Colonic mucosa (tissue), 4 donors: ENCODE data around the gene FARS2. TPM values are rescaled to one million over a fixed set of nuclear protein-coding genes. Genes with fewer than 3 reads are reported as not detected.

ENCODE experiments used
- DNase-seq: peaks from one replicate; pipeline ENCODE4 v3.0.0-alpha.2; 2020
- H3K27ac ChIP-seq: fragments of 200-600 bp; one replicate; pipeline ENCODE4 v1.8.0; 2021
- H3K27me3 ChIP-seq: fragments of 200-600 bp; one replicate; pipeline ENCODE4 v1.8.0; 2021
- H3K36me3 ChIP-seq: fragments of 200-600 bp; one replicate; pipeline ENCODE4 v1.8.0; 2021
- H3K4me1 ChIP-seq: fragments of 200-600 bp; one replicate; pipeline ENCODE4 v1.8.0; 2021; ENCODE audit warnings: mild to moderate bottlenecking
- H3K4me3 ChIP-seq: fragments of 200-600 bp; one replicate; pipeline ENCODE4 v1.8.0; 2021
- H3K9ac ChIP-seq, 2 donors: one replicate each; pipeline ENCODE4 v1.7.0; 2013; ENCODE audit warnings: control low read depth in 2 of 2, low read depth in 2 of 2, low read length in 2 of 2
- H3K9me3 ChIP-seq: fragments of 200-600 bp; one replicate; pipeline ENCODE4 v1.8.0; 2021
- intact Hi-C: fragments of 100-400 bp; cut with DNase I; formaldehyde crosslinking; loops from one replicate; pipeline ENCODE4 v1.14.1; 2022
- total RNA-seq, 2 donors: library from RNA; stranded (reverse); fragmentation: NEBNext Ultra II Directional in 1 of 2; extraction: Animal tissue kit (Norgen Biotek cat#: 25700) in 1 of 2; gene quantifications; one replicate each; pipeline ENCODE4 v1.2.1, GENCODE V29; 2021
- TF ChIP-seq, protein P1 (sequence below): fragments of 200-600 bp; IDR thresholded peaks from one replicate; pipeline ENCODE4 v1.8.0; 2022; ENCODE audit warnings: antibody characterized with exemption, mild to moderate bottlenecking
- donor health status: healthy.
- donor health status: DM: no; HTN: no; CAD: no.
- donor health status: DM: no; HTN: no; CAD: no.

The FARS2 gene
- total RNA-seq, 2 donors from 2014 or later = 14.7 to 23.0 TPM

DNA sequence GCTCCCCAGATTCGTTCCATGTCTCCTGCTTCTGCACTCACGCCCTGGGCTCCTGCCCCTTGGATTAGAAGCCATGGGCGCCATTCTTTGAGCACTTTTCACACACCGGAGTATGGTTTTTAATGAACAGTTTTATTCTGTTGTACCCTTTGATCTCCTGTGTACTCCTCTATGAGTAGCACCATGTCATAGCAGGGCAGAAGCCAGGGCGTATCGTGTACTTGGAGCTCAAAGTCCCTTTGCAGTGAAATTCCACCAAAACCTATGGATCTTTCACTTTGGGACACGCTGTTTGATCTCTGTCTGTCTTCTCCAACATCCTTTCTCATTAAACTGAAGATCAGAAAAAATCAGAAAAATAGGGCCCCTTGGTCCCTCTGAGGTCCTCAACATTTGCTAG is 470.1 kb downstream of the FARS2 start:
- H3K4me1 ChIP-seq = no peaks in the 10 kb centered on the region
- no peak for DNase-seq
- H3K4me3 ChIP-seq = no peak overlapping the region
- H3K27ac ChIP-seq = no peak overlapping the region
- TF ChIP-seq, protein P1, sequence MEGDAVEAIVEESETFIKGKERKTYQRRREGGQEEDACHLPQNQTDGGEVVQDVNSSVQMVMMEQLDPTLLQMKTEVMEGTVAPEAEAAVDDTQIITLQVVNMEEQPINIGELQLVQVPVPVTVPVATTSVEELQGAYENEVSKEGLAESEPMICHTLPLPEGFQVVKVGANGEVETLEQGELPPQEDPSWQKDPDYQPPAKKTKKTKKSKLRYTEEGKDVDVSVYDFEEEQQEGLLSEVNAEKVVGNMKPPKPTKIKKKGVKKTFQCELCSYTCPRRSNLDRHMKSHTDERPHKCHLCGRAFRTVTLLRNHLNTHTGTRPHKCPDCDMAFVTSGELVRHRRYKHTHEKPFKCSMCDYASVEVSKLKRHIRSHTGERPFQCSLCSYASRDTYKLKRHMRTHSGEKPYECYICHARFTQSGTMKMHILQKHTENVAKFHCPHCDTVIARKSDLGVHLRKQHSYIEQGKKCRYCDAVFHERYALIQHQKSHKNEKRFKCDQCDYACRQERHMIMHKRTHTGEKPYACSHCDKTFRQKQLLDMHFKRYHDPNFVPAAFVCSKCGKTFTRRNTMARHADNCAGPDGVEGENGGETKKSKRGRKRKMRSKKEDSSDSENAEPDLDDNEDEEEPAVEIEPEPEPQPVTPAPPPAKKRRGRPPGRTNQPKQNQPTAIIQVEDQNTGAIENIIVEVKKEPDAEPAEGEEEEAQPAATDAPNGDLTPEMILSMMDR = no peak
- no peaks in the 10 kb centered on the region for H3K9me3 ChIP-seq
- intact Hi-C loops = no loop called here
- H3K27me3 ChIP-seq = no peaks in the 10 kb centered on the region
- H3K9ac ChIP-seq = no peak overlapping the region
- H3K36me3 ChIP-seq = no peaks in the 10 kb centered on the region

DNA sequence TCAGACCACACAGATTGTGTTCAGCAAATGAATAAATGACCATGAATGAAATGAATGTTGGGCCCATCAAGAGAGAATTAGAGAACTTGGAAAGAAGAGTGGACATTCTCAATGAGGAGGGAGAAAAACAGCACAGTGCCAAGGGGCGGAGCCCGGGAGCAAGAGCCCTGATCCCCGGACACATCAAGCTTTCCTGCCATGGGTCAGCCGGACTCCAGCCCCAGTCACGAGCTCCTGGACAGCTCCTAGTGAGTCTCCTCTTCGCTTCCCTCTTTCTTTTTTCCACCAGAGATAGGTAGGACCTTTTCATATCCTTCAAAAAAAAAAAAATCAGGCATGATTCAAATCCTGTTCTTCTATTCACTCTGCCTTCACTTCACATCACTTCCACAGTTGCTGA is 471.2 kb downstream of the FARS2 start:
- Histone ChIP-seq H3K9ac (no peak overlapping the region), H3K27me3 (no peaks in the 10 kb centered on the region), H3K36me3 (no peaks in the 10 kb centered on the region), H3K4me1 (no peaks in the 10 kb centered on the region), H3K4me3 (no peak overlapping the region), H3K9me3 (no peaks in the 10 kb centered on the region), H3K27ac (no peak overlapping the region)
- DNase-seq = no peak
- intact Hi-C loops = no loop called here
- TF ChIP-seq, protein P1 = no peak

DNA sequence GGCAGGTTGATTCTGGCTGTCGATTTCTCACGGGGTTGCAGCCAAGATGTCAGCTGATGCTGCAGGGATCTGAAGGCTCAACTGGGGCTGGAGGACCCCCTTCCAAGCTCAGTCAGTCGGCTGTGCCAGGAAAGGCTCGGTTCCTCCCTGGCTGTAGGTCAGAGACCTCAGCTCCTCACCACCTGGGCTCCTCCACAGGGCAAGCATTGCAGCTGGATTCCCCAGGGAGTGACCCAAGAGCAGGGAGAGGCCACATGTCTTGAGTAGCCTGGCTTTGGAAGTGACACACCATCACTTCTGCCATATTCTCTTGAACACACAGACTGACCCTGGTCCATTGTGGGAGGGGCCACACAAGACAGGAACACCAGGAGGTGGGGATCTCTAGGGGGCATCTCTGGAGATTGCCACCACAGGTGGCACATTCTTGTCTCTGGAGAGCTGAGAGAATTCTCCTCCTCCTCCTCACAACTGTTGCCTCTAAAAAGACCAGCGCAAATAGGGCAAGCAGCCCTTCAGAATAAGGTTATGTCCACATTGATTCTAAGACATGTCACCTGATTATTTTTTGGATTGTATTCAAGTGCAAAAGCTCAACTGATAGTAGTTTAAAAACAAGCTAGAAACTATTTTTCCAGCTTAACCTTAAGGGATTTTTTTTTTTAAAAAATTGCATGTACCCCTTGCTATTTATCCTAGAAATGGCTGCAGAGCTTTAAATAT is 474.9 kb downstream of the FARS2 start:
- H3K9ac ChIP-seq = no peak overlapping the region
- TF ChIP-seq, protein P1 = no peak
- H3K27ac ChIP-seq = no peak overlapping the region
- no peak overlapping the region for H3K4me3 ChIP-seq
- DNase-seq = no peak
- no peaks in the 10 kb centered on the region for H3K4me1 ChIP-seq
- H3K27me3 ChIP-seq = no peaks in the 10 kb centered on the region
- intact Hi-C loops = no loop called here
- H3K9me3 ChIP-seq = no peaks in the 10 kb centered on the region
- H3K36me3 ChIP-seq = no peaks in the 10 kb centered on the region

DNA sequence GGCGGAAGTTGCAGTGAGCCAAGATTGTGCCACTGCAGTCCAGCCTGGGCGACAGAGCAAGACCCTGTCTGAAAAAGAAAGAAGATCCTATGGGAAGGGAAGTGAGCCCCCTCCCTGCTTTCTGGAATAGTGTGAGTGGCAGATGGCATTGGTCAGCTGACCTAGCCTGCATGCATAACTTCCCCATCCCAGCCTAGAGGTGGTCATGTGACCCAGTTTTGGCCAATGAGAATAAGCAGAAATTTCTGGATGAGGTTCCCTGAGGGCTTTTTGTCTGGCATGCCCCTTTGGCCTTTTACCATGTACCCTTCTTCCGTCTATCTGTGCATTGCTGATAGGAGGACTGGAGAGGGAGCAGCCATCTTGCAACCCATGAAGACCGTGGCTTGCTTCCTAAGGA is 476.1 kb downstream of the FARS2 start:
- TF ChIP-seq, protein P1 = no peak
- H3K4me3 ChIP-seq = no peak overlapping the region
- no peaks in the 10 kb centered on the region for H3K9me3 ChIP-seq
- no peak for DNase-seq
- no peak overlapping the region for H3K27ac ChIP-seq
- no peaks in the 10 kb centered on the region for H3K27me3 ChIP-seq
- H3K36me3 ChIP-seq = no peaks in the 10 kb centered on the region
- no peaks in the 10 kb centered on the region for H3K4me1 ChIP-seq
- H3K9ac ChIP-seq = no peak overlapping the region
- intact Hi-C loops = no loop called here

DNA sequence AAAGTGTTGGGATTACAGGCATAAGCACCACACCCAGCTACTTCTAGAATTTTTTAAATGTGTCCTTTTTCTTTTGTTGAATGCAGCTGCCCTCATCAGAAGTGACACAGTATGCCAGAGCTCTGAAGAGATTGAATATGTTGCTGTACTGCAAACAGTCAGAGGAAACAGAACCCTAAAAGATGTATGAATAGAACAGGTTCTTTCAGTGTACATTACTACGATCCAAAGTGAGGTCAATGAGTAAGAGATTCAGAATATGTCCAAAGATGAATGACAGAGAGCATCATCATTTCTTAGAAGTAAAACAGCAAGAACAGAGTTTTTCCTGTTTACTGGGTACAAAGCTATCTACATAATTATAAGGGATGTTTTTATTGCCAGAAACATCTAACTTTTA is 476.9 kb downstream of the FARS2 start:
- no peak for DNase-seq
- H3K36me3 ChIP-seq = no peaks in the 10 kb centered on the region
- intact Hi-C loops = no loop called here

More for the DNA sequence above, 476.9 kb downstream of the FARS2 start:
- Histone ChIP-seq H3K9ac (no peak overlapping the region), H3K4me3 (no peak overlapping the region), H3K27ac (no peak overlapping the region), H3K9me3 (no peaks in the 10 kb centered on the region), H3K27me3 (no peaks in the 10 kb centered on the region), H3K4me1 (no peaks in the 10 kb centered on the region)
- TF ChIP-seq, protein P1 = no peak
